GM19468 (cell line): ENCODE measurements around the gene PRIM2.
"Not testable (repeated sequence)": the region's sequence is repeated elsewhere in the genome, so short reads cannot be mapped to it uniquely, and the experiment has no call there.

ENCODE experiments used
- ATAC-seq: cut with Tn5 transposase; IDR thresholded peaks from one replicate; pipeline ENCODE4 v1.9.1; 2021; ENCODE audit warnings: mild to moderate bottlenecking, moderate library complexity, moderate number of reproducible peaks; ENCODE audit not compliant: unreplicated experiment; ENCODE audit errors: extremely low read depth

The PRIM2 gene

DNA sequence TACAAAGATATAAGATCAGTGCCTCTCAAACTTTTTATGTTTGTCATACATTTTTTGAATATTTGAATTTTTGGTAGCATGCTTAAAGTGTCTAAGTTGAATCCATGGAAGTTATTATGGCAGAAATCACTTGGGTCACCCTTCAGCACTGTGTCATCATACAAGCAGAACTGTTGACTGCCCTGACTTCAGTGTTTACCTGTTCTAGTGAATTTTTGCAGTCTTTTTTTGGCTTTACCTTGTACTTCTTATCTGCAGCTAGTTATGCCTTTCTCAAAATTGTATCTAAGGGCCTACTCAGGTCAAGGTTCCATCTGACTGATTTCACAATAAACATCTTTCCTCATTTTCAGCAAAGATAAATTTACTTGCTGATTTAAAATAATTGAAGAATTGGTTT lies 241.7 kb downstream of the PRIM2 start:
- ATAC-seq, result not testable (repeated sequence)

DNA sequence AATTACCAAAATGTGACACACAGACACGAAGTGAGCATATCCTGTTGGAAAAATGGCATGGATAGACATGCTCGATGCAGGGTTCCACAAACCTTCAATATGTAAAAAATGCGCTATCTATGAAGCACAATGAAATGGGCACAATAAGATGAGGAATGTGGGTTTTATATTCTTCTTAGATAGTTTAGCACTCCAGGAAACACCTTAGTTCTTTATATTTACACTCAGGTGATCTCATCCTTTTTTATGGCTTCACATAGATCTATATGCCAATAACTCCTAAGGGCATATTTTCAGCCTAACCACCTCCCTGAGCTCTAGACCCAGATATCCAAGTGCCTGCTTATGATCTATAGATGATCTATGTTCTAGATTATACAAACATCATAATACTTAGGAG lies 244.8 kb downstream of the PRIM2 start:
- ATAC-seq, result not testable (repeated sequence)

DNA sequence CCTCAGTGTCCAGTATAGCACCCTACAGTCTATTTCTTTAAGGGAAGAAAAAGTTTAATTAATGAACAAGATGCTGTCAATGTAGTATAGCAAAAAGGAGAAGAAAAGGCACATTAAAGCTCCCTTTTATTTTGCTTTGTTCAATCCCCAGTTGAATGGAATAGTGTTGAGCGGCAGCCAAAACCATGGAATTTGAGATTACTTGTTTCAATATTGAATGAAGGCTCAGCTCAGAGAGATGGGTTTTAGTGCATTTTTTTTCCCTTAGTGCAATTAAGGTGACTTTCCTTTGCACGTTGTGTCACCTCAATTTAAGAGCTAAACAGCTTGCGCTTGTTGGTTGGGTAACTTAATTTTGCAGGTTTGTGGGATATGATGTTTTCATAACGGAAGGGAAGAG lies 254.7 kb downstream of the PRIM2 start:
- ATAC-seq, result not testable (repeated sequence)

DNA sequence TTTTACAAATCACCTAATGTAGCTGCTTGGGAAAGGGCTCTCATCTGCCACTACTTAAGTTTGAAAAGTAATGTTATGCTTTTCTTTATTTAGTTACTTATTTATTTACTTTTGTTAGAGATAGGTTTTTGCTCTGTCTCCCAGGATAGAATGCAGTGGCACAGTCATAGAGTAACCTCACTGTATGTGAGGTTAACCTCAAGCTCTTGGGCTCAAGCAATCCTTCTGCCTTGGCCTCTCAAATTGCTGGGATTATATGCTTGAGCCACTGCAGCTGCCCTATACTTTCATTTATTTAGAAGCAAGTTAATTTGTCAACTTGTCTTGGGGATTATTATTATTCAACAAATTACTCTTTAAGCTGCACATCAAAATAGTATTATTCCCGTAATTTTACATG lies 255.4 kb downstream of the PRIM2 start:
- ATAC-seq, result peak; percentile 39

DNA sequence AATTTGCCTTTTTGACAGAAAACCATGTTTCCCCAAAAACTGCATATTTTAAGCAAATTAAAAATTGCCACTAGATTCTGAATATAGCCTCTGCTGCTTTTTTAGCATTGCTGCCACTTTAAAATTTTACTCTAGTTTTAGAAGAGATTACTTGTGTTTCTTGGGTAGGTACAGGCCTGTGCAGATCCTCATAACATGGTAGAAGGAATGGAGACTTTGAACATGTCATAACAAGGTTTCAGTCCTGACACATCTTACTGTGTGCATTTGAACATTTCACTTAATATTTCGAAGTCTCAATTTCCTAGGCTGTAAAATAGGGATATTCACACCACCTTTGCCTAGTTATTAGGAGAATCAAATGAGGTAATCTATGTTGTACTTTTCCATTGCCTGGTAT lies 259.6 kb downstream of the PRIM2 start:
- not testable (repeated sequence) for ATAC-seq

DNA sequence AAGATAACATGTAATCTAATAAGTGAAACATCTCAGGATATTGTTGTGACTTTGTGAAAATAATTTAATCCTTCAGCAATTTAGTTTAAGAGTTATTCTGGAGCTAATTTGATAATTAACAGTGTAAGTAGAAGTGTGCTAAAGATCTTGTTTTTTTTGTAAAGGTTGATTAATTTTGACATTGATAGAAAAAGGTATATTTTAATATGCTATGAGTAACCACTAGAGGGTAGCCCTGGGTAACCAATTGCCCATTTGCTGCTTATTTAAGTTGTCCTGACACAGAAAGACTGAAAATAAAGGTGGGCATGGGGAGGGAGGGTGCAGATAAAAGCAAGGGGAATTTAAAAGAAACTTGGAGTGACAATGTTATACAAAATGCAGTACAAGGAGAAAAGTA lies 262.1 kb downstream of the PRIM2 start:
- not testable (repeated sequence) for ATAC-seq

DNA sequence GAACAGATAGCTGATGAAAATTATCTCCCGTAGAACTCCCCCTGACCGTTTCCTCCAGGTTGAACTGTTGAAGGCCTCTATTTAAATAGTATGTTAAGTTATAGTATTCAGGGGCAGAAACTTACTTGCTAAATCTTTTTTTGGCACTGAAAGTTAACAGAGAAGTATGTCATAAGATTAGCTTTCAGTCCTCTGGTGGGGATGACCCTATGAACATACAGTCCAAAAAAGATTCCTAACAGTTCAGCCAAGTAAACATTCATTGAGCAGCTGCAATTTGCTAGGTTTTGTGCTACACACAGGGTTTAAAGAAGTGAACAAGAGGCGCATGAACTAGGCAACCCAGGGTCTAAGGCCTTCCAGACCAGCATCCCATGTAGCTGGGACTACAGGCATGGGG lies 264.2 kb downstream of the PRIM2 start:
- not testable (repeated sequence) for ATAC-seq

DNA sequence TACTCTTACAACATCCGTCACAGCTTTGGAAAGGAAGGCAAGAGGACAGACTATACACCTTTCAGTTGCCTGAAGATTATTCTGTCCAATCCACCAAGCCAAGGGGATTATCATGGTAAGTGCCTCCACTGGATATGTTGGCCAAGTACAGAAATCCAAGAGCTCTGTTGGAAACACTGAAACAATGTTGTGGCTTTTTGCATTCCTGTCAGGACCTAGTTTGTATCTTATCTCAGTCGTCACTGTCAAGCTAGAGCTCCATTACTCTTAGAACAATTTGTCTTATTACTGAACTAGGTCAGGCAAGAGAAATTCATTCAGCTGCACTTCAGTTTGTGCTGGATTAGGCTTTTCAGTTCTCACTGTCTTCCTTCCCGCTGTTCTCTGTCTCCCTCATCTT lies 283.7 kb downstream of the PRIM2 start:
- not testable (repeated sequence) for ATAC-seq

DNA sequence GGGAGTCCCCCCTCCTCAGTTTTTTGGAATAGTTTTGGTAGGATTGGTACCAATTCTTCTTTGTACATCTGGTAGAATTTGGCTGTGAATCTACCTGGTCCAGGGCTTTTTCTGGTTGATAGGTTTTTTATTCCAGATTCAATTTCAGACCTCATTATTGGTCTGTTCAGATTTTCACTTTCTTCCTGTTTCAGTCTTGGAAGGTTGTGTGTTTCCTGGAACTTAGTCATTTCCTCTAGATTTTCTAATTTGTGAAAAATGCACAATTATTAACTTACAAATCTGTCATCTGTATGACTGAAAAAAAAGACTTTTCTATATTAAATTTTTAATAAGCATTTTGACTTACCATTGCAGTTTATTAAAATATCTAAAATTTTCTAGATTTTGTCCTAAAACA lies 287.9 kb downstream of the PRIM2 start:
- not testable (repeated sequence) for ATAC-seq

DNA sequence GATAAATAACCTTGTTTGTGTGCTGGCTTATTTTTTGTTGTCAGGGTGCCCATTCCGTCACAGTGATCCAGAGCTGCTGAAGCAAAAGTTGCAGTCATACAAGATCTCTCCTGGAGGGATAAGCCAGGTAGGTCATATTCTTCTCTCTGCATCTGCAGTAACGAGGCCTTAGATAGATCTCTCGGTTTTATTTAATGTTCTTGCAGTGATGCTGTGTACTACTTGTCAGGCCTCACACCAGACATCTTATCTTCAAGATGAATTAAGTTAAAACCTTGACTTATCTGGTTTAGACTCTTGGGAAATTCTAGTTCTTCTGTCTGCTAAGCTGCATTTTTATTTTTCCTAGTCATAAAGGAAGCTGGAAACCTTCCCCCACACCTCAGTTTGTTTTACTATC lies 288.9 kb downstream of the PRIM2 start:
- not testable (repeated sequence) for ATAC-seq

DNA sequence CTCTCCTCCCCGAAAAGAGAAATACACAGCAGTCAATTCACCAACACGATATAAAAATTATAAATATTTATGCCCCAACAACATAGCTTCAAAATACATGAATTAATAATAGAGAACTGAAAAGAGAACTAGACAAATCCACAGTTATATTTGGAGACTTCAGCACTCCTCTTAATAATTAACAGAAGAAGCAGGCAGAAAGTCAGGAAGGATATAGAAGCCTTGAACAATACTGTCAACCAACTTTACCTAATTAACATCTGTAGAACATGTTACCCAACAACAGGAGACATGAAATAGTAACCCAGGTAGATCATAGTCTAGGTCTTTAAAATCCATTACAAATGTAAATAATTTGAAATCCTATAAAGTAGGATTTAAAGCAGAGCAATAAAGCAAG lies 293.2 kb downstream of the PRIM2 start:
- ATAC-seq, result not testable (repeated sequence)

DNA sequence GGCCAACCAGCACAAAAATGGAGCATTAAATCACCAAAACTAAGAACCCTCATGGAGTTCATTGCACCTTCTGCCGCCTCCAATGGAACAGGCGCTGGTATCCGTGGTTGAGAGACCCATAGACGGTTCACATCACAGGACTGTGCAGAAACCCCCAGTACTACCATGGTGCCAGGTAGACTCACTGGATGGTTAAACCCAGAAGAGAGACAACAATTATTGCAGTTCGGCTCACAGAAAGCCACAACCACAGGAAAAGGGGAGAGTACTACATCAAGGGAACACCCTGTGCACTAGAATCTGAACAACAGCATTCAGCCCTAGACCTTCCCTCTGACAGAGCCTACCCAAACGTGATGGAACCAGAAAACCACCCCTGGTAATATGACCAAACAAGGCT lies 301.5 kb downstream of the PRIM2 start:
- ATAC-seq, result not testable (repeated sequence)

DNA sequence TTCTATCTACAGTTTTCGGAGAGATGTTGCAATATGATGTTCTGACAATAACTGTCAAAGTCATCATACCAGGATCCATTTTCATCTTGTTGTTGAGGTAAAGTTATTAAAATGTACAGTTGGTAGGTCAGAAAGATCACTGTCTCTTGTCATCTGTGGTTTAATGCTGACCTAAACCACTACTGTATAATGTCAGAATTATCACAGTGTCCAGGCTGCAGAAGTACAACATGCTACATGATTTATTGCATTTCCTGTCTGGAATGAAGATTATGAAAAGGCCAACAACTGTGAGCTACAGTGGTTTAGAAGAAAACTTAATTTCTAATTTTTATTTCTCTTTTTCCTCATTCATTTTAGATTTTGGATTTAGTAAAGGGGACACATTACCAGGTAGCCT lies 314.3 kb downstream of the PRIM2 start:
- not testable (repeated sequence) for ATAC-seq

DNA sequence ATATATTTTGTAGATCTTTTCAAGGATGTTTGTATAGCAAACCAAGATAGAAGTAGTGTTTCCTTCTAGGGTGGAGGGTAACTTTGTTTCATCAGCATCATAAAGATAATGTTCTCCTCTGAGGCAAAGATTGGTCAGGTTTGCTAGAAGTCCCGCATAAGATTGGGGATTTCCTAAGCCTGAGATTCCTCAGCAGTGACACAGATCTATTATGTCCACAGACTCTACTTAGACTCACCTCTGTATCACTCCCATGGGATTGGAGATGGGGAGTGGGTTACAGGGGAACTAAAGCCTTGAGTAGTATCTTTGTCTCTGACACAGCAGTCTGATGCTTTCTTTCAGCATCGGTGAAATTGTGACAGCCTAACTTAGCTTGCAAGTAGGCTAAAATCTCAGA lies 341.1 kb downstream of the PRIM2 start:
- not testable (repeated sequence) for ATAC-seq

DNA sequence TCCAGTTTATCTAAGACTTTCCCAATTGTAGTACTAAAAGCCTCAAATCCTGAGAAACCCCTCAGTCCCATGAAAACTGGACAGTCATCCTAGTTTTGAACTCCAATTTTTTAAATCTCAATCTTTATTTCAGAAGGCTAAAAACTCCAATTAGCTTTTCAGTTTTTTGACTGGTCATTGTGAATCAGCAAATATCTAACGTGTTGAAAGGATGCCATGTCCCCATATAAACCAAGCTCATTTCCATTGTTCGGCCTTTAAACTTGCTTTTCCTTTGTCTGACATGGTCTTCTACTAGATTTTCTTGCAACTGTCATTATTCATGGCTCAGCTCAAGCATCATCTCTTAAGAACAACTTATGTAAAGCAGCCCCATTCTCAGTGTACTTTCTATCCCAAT lies 342.4 kb downstream of the PRIM2 start:
- not testable (repeated sequence) for ATAC-seq

DNA sequence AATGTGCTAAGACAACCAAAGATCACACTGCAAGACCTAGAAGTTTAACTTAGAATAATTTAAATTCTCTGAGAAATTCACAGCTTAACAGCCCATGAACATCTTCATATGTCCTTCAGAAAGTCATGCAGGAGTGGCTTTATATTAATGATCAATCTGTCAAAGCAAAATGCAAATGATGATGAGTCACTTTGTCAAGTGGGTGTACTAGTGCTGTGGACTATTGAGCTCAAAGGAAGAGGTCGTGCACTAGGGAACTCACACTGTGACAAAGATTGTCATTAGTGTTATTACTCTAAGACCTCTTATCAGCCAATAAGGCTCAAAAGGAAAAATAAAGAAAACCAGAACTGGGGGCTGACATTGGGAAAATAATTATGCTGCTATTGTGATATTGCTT lies 343.5 kb downstream of the PRIM2 start:
- peak; percentile 52 for ATAC-seq

DNA sequence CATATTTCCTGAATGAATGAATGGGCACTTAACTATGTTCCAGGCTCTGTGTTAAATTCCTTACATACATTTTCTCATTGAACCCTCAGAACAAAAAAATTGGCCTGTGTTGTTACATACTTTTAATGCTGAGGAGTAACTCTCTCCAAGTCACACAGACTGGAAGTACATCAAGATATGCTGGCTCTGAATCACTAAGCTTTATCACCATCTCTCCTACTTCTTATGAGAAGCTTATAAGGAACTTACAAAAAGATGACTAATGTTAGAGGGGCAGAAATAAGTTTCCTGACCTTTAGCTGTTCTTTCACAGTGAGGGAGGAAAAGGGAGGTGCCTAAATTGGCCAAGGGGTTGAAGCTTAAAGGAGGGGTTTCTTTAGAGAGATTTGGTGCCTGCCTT lies 350.7 kb downstream of the PRIM2 start:
- ATAC-seq, result not testable (repeated sequence)

DNA sequence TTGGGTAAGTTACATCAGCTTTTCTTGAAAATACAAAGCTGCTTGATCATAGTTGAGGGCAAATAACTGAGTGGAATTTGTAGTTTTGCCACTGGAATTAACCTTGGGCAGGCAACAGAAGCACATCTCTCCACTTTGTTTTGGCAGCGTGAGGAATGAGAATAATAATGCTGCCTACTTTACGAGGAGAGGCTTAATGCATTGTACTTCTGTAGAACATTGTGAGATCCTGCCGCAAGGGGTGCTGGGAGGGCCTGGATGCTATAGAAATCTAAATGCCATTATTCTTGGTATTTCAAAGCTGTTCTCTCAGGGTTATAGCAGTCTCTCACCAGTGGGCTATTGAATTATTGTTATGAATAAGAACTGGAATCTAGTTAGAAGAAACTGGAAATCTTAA lies 353.8 kb downstream of the PRIM2 start:
- not testable (repeated sequence) for ATAC-seq

DNA sequence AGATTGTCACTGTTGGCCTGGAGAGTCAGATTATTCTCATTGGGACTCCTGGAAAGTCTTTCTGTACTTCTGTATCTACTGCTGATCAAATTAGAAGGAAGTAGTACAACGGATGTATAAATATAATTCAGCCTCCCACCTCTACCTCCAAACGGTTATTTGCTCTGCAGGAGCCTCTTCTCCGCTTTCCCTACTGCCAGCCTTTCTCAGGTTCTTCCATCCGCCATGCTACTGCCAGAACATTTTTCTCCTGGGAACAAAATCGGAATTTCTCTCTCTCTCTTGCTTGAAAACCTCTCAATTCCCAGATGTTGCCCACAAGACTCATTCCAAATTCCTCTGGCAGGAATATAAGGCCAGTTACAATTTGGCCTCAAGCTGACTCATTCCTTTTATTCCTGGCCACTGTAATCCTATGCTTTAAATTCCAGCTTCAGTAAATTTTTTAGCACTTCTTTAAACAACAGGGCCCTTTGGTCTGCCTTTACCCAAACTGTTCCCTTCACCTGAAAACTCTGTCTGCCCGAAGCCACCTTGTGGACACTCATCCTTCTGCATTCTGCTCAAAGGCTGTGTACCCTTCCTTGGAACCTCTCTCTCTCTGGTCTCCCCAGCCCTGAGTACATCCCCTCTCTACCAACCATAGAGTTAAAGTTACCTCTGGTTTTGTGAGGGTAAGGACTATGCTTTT lies 354.7 kb downstream of the PRIM2 start:
- not testable (repeated sequence) for ATAC-seq

DNA sequence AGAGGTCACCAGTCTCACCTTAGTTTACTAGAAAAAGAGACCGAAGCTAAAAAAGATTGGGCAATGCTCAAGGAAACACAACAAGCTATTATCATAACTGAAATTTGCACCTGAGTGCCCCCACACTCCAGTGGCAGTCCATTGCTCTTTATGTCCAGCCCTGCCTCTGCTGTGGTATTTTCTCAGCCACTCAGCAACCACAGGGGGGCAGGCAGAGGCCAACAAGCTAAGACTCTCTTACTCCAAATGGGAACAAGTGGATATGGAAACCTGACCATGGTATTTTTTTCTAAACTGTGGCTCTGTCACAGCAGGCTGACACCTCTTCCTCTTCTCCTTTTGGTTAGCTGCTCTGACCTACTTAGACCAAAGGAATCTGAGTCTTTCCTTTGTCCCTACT lies 355.9 kb downstream of the PRIM2 start:
- ATAC-seq, result not testable (repeated sequence)

DNA sequence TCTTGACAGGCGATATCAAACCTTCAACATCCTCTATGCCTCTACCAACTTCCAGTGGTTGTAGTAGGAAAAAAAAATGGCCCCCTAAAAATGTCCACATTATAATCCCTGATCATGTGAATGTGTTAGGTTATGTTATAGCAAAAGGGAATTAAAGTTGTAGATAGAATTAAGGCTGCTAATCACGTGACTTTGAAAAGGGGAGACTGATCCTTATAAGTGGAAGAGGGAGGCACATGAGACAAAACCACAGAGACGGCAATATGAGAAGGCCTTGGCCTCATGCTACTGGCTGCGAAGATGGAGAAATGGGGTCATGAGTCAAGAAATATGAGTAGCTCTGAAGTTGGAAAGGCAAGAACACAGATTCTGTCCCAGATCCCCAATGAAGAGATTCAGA lies 358.0 kb downstream of the PRIM2 start:
- not testable (repeated sequence) for ATAC-seq

DNA sequence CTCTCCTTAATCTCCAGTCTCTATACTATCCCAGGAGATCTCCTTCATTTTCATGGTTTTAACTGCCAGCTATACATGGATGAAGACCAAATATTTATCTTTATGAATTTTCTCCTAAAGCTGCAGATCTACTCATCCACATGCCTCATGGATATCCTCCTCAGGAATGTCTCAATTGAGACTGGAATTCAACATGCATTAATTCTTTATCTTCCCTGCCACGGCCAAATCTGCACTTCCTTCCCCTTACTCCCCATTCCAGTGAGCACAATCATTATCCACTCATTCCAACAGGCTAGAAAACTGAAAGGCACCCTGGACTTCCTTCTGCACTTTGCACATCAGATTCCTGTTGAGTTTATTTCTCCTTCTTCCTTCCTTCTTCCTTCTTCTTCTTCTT lies 379.0 kb downstream of the PRIM2 start:
- ATAC-seq, result not testable (repeated sequence)
